ENCODE results near the gene ARHGEF4. TPM values are rescaled to one million over a fixed set of nuclear protein-coding genes. Genes with fewer than 3 reads are reported as not detected.

Gene ARHGEF4
- total and polyA plus RNA-seq, 5 donors, result 1.8 to 5.2 (median 2.8) TPM

DNA sequence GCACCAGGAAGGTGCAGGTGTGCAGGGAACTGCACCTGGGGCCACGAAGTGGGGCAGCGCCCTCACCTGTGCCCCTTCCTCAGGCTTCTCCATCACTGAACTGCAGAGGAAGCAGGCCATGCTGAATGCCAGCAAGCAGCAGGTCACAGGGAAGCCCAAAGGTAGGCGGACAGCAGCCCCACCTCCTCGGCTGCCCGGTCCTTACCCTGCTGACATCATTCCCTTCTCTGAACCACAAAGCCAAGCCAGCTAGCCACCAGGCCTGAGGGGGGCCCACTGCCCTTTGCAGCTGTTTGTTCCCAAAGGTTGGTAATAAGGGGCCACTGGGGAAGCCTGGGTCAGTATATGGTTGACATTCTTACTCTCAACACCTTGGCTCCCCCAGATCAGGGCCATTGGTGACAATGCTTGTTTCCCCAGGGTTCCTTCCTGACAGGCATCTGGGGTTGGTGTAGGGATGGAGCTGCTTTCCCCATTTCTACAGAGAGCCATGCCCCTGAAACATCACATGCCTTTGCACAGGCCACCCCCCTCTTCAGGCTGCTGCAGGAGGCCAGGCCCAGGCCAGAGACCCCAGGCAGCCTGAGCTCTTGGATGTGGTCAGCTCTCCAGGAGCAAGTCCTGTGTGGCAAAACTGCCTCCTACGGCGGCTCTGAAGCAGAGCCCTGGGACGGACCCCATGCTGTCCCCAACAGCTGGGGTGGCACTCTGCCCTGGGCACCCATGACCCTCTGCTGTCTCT is 208.7 kb downstream of the ARHGEF4 start:
- 90% methylated on average over 8 of the region's 8 CpGs for WGBS
- intact Hi-C loops (cut with DNase I), result no loop called here
- H3K27ac ChIP-seq (ENCODE audit: low read length), result no peak overlapping the region
- H3K27me3 ChIP-seq (ENCODE audit: control insufficient read depth, insufficient read depth), result no peaks in the 10 kb centered on the region
- no peak for DNase-seq
- no peak overlapping the region for H3K4me3 ChIP-seq (ENCODE audit: low read length)
- H3K4me1 ChIP-seq (ENCODE audit: control insufficient read depth, insufficient read depth, low read length), result no peaks in the 10 kb centered on the region
- no peaks in the 10 kb centered on the region for H3K9me3 ChIP-seq (ENCODE audit: control insufficient read depth, low read length)
- peak in 1 of 2 donors; percentile 13 for ATAC-seq

GRCh38 chr2:131046028-131046917 is 209.6 kb downstream of the ARHGEF4 start:
- peak; percentile 7 to 25 for ATAC-seq
- WGBS, result 87% methylated on average over 32 of the region's 32 CpGs
- intact Hi-C loops (cut with DNase I), result no loop called here

GRCh38 chr2:131046918-131047652 is 210.4 kb downstream of the ARHGEF4 start:
- DNase-seq (peak in 1 of 3 donors; percentile 70), ATAC-seq (peak; percentile 44 to 45)
- H3K9me3 ChIP-seq (ENCODE audit: control insufficient read depth, low read length), result no peaks in the 10 kb centered on the region
- H3K4me3 ChIP-seq (ENCODE audit: low read length), result no peak overlapping the region
- H3K4me1 ChIP-seq (ENCODE audit: control insufficient read depth, insufficient read depth, low read length), result no peaks in the 10 kb centered on the region
- no peaks in the 10 kb centered on the region for H3K27me3 ChIP-seq (ENCODE audit: control insufficient read depth, insufficient read depth)
- H3K27ac ChIP-seq (ENCODE audit: low read length), result no peak overlapping the region
- intact Hi-C loops (cut with DNase I), result no loop called here
- 87% methylated on average over 18 of the region's 18 CpGs for WGBS

More at GRCh38 chr2:131046028-131046917, 209.6 kb downstream of the ARHGEF4 start:
- H3K9me3 ChIP-seq (ENCODE audit: control insufficient read depth, low read length), result no peaks in the 10 kb centered on the region
- H3K27me3 ChIP-seq (ENCODE audit: control insufficient read depth, insufficient read depth), result no peaks in the 10 kb centered on the region
- DNase-seq, result no peak
- H3K4me1 ChIP-seq (ENCODE audit: control insufficient read depth, insufficient read depth, low read length), result no peaks in the 10 kb centered on the region
- no peak overlapping the region for H3K4me3 ChIP-seq (ENCODE audit: low read length)
- H3K27ac ChIP-seq (ENCODE audit: low read length), result no peak overlapping the region

GRCh38 chr2:131047920-131048560 is 211.3 kb downstream of the ARHGEF4 start:
- Histone ChIP-seq H3K9me3 (ENCODE audit: control insufficient read depth, low read length) (no peaks in the 10 kb centered on the region), H3K27ac (ENCODE audit: low read length) (no peak overlapping the region), H3K4me1 (ENCODE audit: control insufficient read depth, insufficient read depth, low read length) (no peaks in the 10 kb centered on the region), H3K4me3 (ENCODE audit: low read length) (no peak overlapping the region), H3K27me3 (ENCODE audit: control insufficient read depth, insufficient read depth) (no peaks in the 10 kb centered on the region)
- intact Hi-C loops (cut with DNase I), result no loop called here
- ATAC-seq (no peak), DNase-seq (peak in 1 of 3 donors; percentile 32)
- 78% methylated on average over 11 of the region's 11 CpGs for WGBS

- no peak overlapping the region for H3K27ac ChIP-seq (ENCODE audit: low read length)
- no peaks in the 10 kb centered on the region for H3K9me3 ChIP-seq (ENCODE audit: control insufficient read depth, low read length)
- no peaks in the 10 kb centered on the region for H3K4me1 ChIP-seq (ENCODE audit: control insufficient read depth, insufficient read depth, low read length)
- no peak for ATAC-seq
- 95% methylated on average over 6 of the region's 6 CpGs for WGBS
- H3K27me3 ChIP-seq (ENCODE audit: control insufficient read depth, insufficient read depth), result no peaks in the 10 kb centered on the region
- intact Hi-C loops (cut with DNase I), result no loop called here
- DNase-seq, result peak in 1 of 3 donors; percentile 31
- H3K4me3 ChIP-seq (ENCODE audit: low read length), result no peak overlapping the region
Measured at GRCh38 chr2:131048641-131049040, 211.9 kb downstream of the ARHGEF4 start.

DNA sequence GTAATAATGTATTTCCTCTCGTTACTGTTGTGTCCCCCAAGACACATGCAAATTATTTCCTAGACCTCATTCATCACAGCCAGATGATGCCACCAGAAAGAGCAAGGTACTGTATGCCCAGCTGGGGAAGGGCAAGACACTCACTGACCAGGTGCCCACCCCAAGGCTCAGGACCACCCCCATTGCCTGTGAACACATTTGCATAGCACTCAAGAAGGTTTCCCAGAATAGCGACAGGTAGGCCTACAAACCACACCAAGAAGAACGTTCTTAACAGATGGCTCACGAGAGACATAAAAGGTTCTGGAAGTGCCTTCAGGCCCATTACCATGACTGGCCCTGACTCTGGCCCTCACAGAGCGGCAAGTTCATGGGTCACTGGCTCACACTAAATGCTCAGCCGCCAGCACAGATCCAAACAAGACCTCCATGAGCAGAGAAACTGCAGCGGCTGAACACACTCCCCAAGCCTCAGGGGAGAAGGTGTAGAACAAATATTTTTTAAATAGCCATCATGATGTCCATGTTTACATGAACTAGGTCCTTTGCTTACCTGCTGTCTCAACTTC is 212.5 kb downstream of the ARHGEF4 start:
- Histone ChIP-seq H3K27me3 (ENCODE audit: control insufficient read depth, insufficient read depth) (no peaks in the 10 kb centered on the region), H3K4me1 (ENCODE audit: control insufficient read depth, insufficient read depth, low read length) (no peaks in the 10 kb centered on the region), H3K4me3 (ENCODE audit: low read length) (no peak overlapping the region), H3K9me3 (ENCODE audit: control insufficient read depth, low read length) (no peaks in the 10 kb centered on the region), H3K27ac (ENCODE audit: low read length) (no peak overlapping the region)
- 87% methylated on average over 7 of the region's 7 CpGs for WGBS
- DNase-seq (no peak), ATAC-seq (no peak)
- intact Hi-C loops (cut with DNase I), result no loop called here

- no peaks in the 10 kb centered on the region for H3K27me3 ChIP-seq (ENCODE audit: control insufficient read depth, insufficient read depth)
- DNase-seq (no peak), ATAC-seq (no peak)
- intact Hi-C loops (cut with DNase I), result no loop called here
- no peaks in the 10 kb centered on the region for H3K4me1 ChIP-seq (ENCODE audit: control insufficient read depth, insufficient read depth, low read length)
- H3K4me3 ChIP-seq (ENCODE audit: low read length), result no peak overlapping the region
- WGBS, result 94% methylated on average over 8 of the region's 8 CpGs
- no peak overlapping the region for H3K27ac ChIP-seq (ENCODE audit: low read length)
- H3K9me3 ChIP-seq (ENCODE audit: control insufficient read depth, low read length), result no peaks in the 10 kb centered on the region
Measured at GRCh38 chr2:131050896-131051295, 214.2 kb downstream of the ARHGEF4 start.

GRCh38 chr2:131052741-131053263 is 216.1 kb downstream of the ARHGEF4 start:
- no peak for ATAC-seq
- H3K4me3 ChIP-seq (ENCODE audit: low read length), result no peak overlapping the region
- H3K9me3 ChIP-seq (ENCODE audit: control insufficient read depth, low read length), result no peaks in the 10 kb centered on the region
- peaks cover 5% of the 10 kb centered on the region for H3K4me1 ChIP-seq (ENCODE audit: control insufficient read depth, insufficient read depth, low read length)
- WGBS, result 90% methylated on average over 8 of the region's 8 CpGs
- H3K27ac ChIP-seq (ENCODE audit: low read length), result no peak overlapping the region
- intact Hi-C loops (cut with DNase I), result no loop called here
- no peaks in the 10 kb centered on the region for H3K27me3 ChIP-seq (ENCODE audit: control insufficient read depth, insufficient read depth)
- no peak for DNase-seq

GRCh38 chr2:131054488-131054887 is 217.8 kb downstream of the ARHGEF4 start:
- H3K27me3 ChIP-seq (ENCODE audit: control insufficient read depth, insufficient read depth), result no peaks in the 10 kb centered on the region
- ATAC-seq (no peak), DNase-seq (no peak)
- H3K4me3 ChIP-seq (ENCODE audit: low read length), result no peak overlapping the region
- no peaks in the 10 kb centered on the region for H3K9me3 ChIP-seq (ENCODE audit: control insufficient read depth, low read length)
- intact Hi-C loops (cut with DNase I), result no loop called here
- peaks cover 9% of the 10 kb centered on the region for H3K4me1 ChIP-seq (ENCODE audit: control insufficient read depth, insufficient read depth, low read length)
- no peak overlapping the region for H3K27ac ChIP-seq (ENCODE audit: low read length)
- WGBS, result 94% methylated on average over 7 of the region's 7 CpGs

All from right cardiac atrium (tissue), 5 donors.